Tibial nerve (tissue), 4 donors: ENCODE data around the gene TNPO3. TPM values are rescaled to one million over a fixed set of nuclear protein-coding genes. Genes with fewer than 3 reads are reported as not detected.

Source experiments
- DNase-seq, 2 donors: peaks; one replicate each; pipeline ENCODE4 v3.0.0-alpha.2; 2019; ENCODE audit warnings: low spot score in 2 of 2
- H3K27ac ChIP-seq, 4 donors: fragments of 200-600 bp; sonication (generic) in 3 of 4; one replicate each; pipeline ENCODE4 v1.5.1; 2017 to 2019; ENCODE audit warnings: mild to moderate bottlenecking in 1 of 4
- H3K27me3 ChIP-seq, 2 donors: fragments of 200-600 bp; sonication (generic) in 1 of 2; one replicate each; pipeline versions ENCODE4 v1.5.1 to v1.6.0; 2017 to 2019
- H3K36me3 ChIP-seq, 3 donors: fragments of 200-600 bp; sonication (generic); one replicate each; pipeline ENCODE4 v1.5.1; 2018 to 2019
- H3K4me1 ChIP-seq, 4 donors: fragments of 200-600 bp; sonication (generic) in 3 of 4; one replicate each; pipeline ENCODE4 v1.5.1; 2017 to 2019
- H3K4me3 ChIP-seq, 4 donors: fragments of 200-600 bp; sonication (generic) in 3 of 4; one replicate each; pipeline ENCODE4 v1.5.1; 2017 to 2019; ENCODE audit warnings: mild to moderate bottlenecking in 1 of 4, moderate library complexity in 1 of 4
- H3K9me3 ChIP-seq, 4 donors: fragments of 200-600 bp; sonication (generic) in 3 of 4; one replicate each; pipeline ENCODE4 v1.5.1; 2017 to 2019
- EP300 ChIP-seq, 2 donors: sonication (generic); formaldehyde crosslinking; IDR thresholded peaks; one replicate each; pipeline ENCODE4 v1.6.1; 2017; ENCODE audit warnings: antibody characterized with exemption in 2 of 2, mild to moderate bottlenecking in 1 of 2
- POLR2A ChIP-seq, 2 donors: fragments of 450-650 bp; IDR thresholded peaks; one replicate each; pipeline ENCODE4 v1.6.1; 2017; ENCODE audit warnings: antibody characterized with exemption in 2 of 2, mild to moderate bottlenecking in 2 of 2, moderate library complexity in 2 of 2
- WGBS, 2 donors: methylation state at CpG; one replicate each; pipeline ENCODE4 v1.1.5; 2018; 5-methylcytosine and 5-hydroxymethylcytosine counted together
- total RNA-seq, 4 donors: library from RNA; depleted of rRNA; stranded (reverse); fragments of >200 nt; gene quantifications; one replicate each; pipeline ENCODE4 v1.1.0, GENCODE V29; 2016
- TF ChIP-seq, protein P1 (sequence below), 5 experiments: fragments of 200-600 bp in 3 of 5; fragments of 450-650 bp in 2 of 5; sonication (generic) in 3 of 5; IDR thresholded peaks; one replicate each; pipeline ENCODE4 v1.5.1; 2016 to 2019; ENCODE audit warnings: antibody characterized with exemption in 5 of 5, mild to moderate bottlenecking in 3 of 5, moderate library complexity in 2 of 5

Gene TNPO3
- total RNA-seq, 4 donors from 2014 or later = 33.9 to 36.9 (median 35.5) TPM

GRCh38 chr7:129089521-129090212, 34.8 kb upstream of the TNPO3 start:
- 38 to 50% methylated on average over 4 of the region's 4 CpGs for WGBS, 2 donors
- no peaks in the 10 kb centered on the region for H3K9me3 ChIP-seq
- no peak overlapping the region for H3K27ac ChIP-seq
- no peaks in the 10 kb centered on the region for H3K27me3 ChIP-seq
- TF ChIP-seq, protein P1, sequence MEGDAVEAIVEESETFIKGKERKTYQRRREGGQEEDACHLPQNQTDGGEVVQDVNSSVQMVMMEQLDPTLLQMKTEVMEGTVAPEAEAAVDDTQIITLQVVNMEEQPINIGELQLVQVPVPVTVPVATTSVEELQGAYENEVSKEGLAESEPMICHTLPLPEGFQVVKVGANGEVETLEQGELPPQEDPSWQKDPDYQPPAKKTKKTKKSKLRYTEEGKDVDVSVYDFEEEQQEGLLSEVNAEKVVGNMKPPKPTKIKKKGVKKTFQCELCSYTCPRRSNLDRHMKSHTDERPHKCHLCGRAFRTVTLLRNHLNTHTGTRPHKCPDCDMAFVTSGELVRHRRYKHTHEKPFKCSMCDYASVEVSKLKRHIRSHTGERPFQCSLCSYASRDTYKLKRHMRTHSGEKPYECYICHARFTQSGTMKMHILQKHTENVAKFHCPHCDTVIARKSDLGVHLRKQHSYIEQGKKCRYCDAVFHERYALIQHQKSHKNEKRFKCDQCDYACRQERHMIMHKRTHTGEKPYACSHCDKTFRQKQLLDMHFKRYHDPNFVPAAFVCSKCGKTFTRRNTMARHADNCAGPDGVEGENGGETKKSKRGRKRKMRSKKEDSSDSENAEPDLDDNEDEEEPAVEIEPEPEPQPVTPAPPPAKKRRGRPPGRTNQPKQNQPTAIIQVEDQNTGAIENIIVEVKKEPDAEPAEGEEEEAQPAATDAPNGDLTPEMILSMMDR (IDR thresholded peaks at IDR 0.05) = no peak
- TF ChIP-seq POLR2A (IDR thresholded peaks at IDR 0.05) = no peak
- TF ChIP-seq EP300 (IDR thresholded peaks at IDR 0.05) = no peak
- no peak for DNase-seq
- no peaks in the 10 kb centered on the region for H3K4me1 ChIP-seq
- no peak overlapping the region for H3K4me3 ChIP-seq
- no peaks in the 10 kb centered on the region for H3K36me3 ChIP-seq

DNA sequence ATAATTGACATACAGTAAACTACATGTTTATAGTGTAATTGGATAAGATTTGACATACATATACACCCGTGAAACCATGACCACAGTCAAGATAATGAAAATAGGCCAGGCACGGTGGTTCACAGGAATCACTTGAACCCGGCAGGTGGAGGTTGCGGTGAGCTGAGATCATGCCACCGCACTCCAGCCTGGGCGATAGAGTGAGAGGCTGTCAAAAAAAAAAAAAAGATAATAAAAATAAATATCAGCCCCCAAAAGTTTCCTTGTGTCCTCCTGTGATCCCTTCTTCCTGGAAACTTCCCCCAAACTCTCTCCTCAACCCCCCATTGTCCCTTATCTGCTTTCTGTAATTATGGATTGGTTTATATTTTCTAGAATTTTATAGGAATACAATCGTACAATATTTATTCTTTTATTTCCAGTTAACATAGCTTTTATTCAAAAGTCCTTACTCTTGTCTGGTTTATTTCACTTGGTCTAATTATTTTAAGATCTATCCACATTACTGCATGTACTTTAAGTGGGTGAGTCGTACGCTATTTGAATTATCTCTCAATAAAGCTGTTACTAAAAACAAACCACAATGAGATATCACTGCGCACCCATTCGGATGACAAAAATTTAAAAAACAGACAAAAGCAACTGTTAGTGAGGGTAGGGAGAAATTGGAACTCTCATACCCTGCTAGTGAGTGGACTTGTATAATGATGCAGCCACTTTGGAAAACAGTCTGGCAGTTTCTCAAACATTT, 30.1 kb upstream of the TNPO3 start:
- TF ChIP-seq POLR2A (IDR thresholded peaks at IDR 0.05) (no peak), EP300 (IDR thresholded peaks at IDR 0.05) (no peak)
- TF ChIP-seq, protein P1 (IDR thresholded peaks at IDR 0.05) = no peak
- 84 to 87% methylated on average over 11 of the region's 11 CpGs for WGBS, 2 donors
- Histone ChIP-seq H3K36me3 (no peaks in the 10 kb centered on the region), H3K27me3 (no peaks in the 10 kb centered on the region), H3K4me1 (no peaks in the 10 kb centered on the region), H3K9me3 (no peaks in the 10 kb centered on the region), H3K27ac (no peak overlapping the region), H3K4me3 (no peak overlapping the region)
- no peak for DNase-seq

DNA sequence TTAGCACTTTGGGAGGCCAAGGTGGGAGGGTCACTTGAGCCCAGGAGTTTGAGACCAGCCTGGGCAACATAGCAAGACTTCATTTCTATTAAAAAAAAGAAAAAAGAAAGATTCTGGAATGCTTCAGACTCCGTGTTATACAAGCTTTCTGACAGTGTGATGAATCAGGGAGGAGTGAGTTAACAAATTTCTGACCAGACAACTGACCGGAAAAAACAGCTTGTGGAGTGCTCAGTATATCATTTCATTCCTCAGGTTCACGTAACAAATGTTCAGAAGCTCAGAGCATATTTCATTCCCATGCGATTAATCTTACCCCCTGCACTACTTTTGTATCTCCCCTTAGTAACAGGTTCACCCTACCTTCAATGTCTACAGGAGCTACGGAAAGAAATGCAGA, 28.6 kb upstream of the TNPO3 start:
- Histone ChIP-seq H3K4me3 (no peak overlapping the region), H3K27me3 (no peaks in the 10 kb centered on the region), H3K27ac (no peak overlapping the region), H3K9me3 (no peaks in the 10 kb centered on the region), H3K36me3 (no peaks in the 10 kb centered on the region), H3K4me1 (no peaks in the 10 kb centered on the region)
- TF ChIP-seq POLR2A (IDR thresholded peaks at IDR 0.05) (no peak), EP300 (IDR thresholded peaks at IDR 0.05) (no peak)
- TF ChIP-seq, protein P1 (IDR thresholded peaks at IDR 0.05) = no peak
- DNase-seq = no peak
- 53 to 54% methylated on average over 5 of the region's 5 CpGs for WGBS, 2 donors

DNA sequence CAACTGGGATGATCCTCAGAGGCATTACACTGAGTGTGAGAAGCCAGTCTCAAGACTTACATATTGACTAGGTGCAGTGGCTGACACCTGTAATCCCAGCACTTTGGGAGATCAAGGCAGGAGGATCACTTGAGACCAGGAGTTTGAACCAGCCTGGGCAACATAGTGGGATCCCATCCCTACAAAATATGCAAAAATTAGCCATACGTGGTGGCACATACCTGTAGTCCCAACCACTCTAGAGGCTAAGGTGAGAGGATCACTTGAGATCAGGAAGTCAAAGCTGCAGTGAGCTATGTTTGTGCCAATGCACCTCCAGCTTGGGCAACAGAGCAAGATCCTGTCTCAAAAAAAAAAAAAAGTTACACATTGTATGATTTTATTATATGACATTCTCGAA, 23.5 kb upstream of the TNPO3 start:
- Histone ChIP-seq H3K27ac (no peak overlapping the region), H3K27me3 (no peaks in the 10 kb centered on the region), H3K4me1 (no peaks in the 10 kb centered on the region), H3K36me3 (no peaks in the 10 kb centered on the region), H3K9me3 (no peaks in the 10 kb centered on the region), H3K4me3 (no peak overlapping the region)
- DNase-seq = no peak
- 90 to 91% methylated on average over 2 of the region's 2 CpGs for WGBS, 2 donors
- TF ChIP-seq POLR2A (IDR thresholded peaks at IDR 0.05) (no peak), EP300 (IDR thresholded peaks at IDR 0.05) (no peak)
- TF ChIP-seq, protein P1 (IDR thresholded peaks at IDR 0.05) = no peak

GRCh38 chr7:129076886-129077285, 22.0 kb upstream of the TNPO3 start:
- no peak overlapping the region for H3K27ac ChIP-seq
- no peaks in the 10 kb centered on the region for H3K9me3 ChIP-seq
- 77 to 78% methylated on average over 2 of the region's 2 CpGs for WGBS, 2 donors
- no peaks in the 10 kb centered on the region for H3K36me3 ChIP-seq
- H3K27me3 ChIP-seq = no peaks in the 10 kb centered on the region
- TF ChIP-seq, protein P1 (IDR thresholded peaks at IDR 0.05) = no peak
- no peak for TF ChIP-seq POLR2A (IDR thresholded peaks at IDR 0.05)
- TF ChIP-seq EP300 (IDR thresholded peaks at IDR 0.05) = no peak
- no peak overlapping the region for H3K4me3 ChIP-seq
- H3K4me1 ChIP-seq = no peaks in the 10 kb centered on the region
- no peak for DNase-seq
